SIG-M5 (cell line): ENCODE data around the gene TSPO.
"Not testable (repeated sequence)": the region's sequence is repeated elsewhere in the genome, so short reads cannot be mapped to it uniquely, and the experiment has no call there.

Source experiments
- DNase-seq: peaks from one replicate; lab custom pipeline; 2025; lab: John Stamatoyannopoulos, UW

Gene TSPO

DNA sequence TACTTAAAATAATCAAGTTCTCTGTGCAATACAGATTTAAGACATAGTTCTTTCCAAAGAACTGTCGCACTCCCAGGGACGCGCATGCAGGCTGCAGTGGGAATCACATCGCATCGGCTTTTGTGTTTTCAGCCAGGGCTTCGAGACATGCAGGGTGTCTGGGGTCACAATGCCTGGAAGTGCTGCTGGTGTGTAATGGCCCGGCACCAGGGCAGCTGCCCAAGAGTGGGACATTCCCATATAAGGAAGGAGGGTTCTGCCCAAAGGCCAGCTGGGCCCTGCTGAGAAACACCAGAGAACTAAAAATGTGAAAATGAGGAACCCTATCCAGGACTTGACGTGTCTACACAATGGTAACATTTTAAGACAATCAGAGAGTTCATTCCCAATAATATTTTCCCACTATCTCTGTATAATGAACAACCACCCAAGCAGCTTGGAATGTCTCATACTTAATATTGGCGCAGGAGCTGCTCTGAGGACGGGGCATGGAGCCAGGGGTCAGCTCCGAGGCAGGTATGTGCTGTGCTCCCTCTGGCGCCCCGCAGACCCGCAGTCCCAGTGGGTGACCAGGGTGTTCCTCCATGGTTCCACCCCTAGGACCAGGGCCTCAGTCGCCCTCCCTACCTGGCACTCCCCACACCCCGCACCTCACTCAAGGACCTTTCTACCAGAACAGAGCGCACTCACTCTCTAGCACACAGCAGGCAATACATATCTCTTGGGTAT, 19.4 kb upstream of the TSPO start:
- DNase-seq = no peak

DNA sequence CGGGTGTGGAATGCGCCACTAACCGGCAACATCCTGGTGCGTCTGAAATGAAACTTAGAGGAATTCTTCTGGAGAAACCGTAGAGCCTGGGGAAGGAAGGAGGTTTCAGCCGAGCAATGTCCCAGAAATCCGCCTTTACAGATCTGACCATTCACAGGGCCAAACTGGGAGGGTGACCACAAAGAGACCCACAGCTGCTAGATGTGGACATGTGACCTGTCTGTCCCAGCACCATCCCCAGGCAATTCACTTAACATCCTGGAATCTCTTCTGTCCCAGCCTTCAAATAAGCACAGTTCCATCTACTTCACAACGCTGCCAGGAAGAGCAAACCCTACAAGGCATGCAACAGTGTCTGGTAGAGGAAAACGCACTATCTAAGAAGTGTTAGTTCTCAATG, 18.0 kb upstream of the TSPO start:
- no peak for DNase-seq

DNA sequence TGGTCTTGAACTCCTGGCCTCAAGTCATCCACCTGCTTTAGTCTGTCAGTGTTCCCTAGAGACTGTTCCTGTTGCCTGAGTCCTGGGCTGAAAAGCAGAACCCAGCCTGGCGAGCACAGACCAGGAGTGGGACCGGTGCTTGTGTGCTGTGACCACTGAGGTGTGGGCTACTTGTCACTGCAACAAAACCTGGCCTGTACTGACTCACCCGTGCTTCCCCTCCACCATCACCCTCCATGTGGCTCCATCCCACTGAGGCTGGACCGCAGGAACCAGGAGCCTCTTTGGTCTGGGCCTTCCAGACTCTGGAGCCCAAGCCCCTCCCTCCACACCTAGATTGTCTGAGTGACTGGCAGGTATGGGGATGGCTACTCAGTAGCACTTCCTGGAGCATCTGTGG, 16.8 kb upstream of the TSPO start:
- DNase-seq = no peak

DNA sequence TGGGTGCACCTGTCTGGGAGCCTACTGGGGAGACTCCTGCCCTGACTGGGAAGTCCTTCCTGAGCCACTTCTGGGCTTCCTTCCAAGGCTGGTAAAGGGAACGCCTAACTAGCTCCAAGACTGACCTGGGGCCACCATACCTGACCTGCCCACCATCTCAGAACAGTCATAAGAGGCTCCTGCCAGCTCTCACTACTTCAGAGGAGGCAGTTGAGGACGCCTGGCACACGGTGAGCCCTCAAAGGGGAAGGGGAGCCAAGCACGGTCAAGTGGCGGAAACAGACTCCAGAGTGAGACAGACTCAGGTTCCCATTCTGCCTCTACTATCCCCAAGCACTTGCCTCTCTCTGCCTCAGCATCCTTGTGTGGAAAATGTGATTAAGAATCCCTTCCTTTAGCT, 15.8 kb upstream of the TSPO start:
- no peak for DNase-seq

DNA sequence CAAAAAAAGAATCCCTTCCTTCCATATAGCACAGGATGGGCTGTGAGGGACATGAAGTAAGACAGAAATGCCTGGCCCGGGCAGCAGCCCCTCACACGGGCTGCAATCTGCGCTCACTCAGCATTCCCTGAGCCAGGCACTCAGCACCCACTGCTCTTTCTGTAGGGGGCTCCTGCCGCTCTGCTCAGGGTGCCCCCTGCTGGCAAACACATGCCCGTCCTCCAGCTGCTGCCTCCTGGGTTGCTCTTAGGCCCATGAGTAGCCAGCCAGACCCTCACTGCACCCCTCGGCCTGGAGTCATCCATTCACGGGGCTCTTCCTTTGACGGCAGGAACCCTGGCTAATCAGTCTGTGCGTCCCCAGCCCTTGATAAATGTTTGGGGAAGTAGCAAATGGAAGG, 15.1 kb upstream of the TSPO start:
- no peak for DNase-seq

DNA sequence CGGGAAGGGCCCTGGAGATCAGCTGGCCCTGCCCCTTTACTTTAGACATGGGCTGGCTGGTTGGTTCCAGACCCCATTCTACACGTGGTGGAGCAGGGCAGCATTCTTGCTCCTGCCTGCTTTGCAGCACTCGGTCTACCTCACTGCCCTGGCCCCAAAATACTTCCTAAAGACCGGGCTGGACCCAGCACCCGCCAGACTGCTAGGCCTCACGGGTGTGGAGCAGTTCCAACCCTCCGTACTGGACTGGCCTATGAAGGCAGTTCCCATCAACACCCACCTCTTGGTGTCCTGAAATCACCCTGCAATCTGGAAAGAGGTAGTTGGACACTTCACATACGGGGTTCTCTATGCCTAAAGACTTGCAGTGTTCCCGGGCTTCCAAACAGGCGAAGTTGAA, 14.6 kb upstream of the TSPO start:
- DNase-seq = no peak

DNA sequence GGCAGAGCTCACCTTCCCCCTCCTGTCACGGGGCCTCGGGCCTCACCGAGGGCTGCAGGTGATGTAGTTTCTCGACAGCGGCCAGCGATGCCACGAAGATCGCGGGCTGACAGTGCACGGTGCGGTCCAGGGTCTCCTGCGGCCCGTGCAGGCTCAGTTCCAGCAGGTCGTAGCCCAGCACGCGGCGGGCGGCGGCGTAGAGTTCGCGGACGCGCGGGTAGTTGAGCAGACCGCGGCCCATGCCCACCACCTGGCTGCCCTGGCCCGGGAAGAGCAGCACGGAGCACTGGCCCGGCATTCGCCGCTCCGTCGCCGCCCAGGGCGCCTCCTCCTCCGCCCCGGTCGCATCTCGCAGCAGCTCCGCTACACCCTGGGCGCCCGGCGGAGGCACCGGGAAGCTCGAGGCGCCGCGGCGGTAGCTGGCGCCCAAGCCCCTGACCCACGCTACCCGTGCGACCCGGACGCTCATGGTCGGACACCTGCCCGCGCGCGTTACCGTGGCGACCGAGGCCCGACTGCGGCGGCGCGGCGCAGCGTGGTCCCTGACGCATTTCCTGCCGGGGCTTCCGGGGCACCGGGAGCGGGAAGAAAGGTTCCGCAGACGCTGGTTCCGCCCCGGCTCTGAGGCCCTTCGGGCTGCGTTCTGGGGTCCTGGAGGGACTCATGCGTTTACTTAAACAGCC, 8.3 kb upstream of the TSPO start, which contains the start of gene MCAT:
MCAT (minus strand) TSS at position 519 of the 683 bp plus-strand sequence; CDS start at position 469, 50 bp downstream.
- no peak for DNase-seq

DNA sequence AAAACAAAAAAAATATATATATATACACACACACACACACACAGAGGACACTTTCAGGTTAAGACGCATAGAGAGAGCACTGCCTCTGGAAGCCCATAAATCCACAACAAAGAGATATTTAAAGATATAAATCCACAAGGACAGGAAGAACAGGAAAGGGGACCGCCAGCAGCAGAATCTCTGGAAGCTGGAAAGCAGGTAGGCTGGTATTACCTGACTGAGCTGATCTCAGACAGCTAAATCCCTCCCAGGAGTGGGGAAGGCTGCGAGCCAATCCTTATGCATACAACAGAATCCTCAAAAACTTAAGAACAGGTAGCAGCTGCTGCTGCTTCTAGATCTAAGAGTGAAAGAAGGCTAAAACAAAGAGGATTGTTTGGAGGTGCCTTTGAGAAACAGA, 6.4 kb upstream of the TSPO start:
- DNase-seq = no peak

DNA sequence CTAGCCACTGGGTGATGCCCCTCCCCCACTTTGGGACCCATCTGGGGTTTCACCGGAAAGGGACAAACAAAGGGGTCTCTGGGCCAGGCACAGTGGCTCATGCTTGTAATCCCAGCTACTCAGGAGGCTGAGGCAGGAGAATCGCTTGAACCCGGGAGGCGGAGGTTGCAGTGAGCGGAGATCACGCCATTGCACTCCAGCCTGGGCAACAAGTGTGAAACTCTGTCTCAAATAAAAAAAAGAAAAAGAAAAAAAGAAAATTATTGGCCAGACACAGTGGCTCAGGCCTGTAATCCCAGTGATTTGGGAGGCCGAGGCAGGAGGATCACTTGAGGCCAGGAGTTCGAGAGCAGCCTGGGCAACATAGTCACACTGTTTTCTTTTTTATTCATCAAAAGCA, 6.0 kb upstream of the TSPO start:
- not testable (repeated sequence) for DNase-seq

DNA sequence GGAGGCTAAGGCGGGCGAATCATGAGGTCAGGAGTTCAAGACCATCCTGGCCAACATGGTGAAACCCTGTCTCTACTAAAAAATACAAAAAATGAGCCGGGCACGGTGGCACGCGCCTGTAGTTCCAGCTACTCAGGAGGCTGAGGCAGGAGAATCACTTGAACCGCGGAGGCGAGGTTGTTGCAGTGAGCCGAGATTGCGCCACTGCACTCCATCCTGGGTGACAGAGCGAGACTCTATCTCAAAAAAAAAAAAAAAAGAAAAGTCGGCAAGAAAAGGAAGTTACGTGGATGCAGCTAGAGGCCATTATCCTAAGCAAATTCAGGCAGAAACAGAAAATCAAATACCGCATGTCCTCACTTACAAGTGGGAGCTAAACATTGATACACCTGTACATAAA, 5.0 kb upstream of the TSPO start:
- DNase-seq = peak; percentile 34

DNA sequence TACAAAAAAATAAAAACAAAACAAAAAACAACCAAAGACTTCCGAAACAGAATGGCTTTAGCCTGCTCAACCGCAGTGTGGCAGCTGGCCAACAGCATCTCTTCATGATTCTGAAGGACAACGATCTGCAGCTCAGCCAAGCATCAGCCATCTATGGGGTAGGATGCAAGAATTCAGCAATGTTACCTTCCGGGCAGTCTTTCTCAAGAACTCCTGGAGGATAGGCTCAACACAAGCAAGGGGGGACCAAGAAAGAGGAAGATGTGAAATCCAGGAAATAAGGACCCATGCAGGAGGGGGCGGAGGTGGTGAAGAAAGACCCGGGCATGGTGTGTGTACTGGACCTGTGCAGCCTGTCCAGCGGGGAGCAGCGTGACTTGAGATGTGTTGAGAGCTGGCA, 3.5 kb upstream of the TSPO start:
- DNase-seq = no peak

DNA sequence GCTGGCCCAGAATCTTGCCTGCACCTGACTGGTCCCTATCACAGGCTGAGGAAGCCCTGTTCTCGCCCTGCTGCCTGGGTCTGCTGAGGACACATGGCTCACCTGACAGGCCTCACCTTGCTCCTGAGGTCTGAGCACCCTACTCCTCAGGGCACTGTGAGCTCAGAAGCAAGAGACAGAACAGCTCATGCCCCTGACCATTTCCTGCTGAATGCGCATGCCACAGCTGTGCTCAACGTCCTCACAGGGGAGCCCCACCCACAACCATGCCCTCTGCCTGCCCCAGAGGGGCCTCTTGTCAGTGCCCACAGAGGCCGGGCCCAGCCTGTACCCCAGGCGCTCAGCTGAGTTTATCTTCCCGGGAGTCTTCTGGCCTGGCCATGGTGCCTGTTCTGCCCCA, 2.8 kb upstream of the TSPO start:
- DNase-seq = no peak

DNA sequence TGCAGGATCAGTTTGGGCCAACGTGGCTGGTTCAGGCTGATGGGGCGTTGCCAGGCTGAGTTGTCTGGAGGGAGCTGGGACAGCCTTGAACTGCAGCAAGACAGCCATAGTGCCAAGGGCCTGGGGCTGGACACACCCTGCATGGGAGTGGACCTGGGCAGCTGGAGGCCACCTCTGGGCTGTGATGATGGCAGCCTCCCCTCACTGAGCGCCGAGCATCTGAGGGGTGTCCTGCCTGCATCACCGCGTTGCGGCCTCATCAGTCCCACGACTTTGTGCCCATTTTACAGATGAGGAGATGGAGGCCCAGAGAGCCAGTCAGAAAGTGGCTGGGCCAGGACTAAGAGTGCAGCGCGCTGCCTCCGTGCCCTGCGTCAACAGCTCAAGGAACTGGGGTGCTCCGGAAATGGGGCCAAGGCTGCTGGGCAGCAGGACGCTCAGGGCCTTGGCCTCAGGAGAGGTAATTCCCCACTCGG, 590 bp upstream of the TSPO start:
- no peak for DNase-seq

DNA sequence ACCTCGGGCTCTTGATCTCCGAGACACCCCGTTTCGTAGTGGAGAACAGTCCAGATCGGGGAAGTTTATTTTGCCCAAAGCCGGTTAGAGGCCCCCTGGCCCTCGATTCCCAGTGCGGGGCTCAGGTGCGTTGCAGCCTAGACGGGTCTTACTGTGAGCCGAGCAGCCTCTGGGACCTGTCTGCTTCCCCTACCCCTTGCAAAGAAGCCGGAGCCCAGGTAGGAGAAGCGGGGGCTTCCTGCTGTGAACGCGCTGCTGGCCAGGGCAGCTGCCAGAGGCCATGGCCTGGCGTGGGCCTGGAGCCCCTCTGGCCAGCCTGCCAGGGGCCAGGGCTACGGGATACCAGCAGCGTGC, 621 bp downstream of the TSPO start:
- DNase-seq = no peak

DNA sequence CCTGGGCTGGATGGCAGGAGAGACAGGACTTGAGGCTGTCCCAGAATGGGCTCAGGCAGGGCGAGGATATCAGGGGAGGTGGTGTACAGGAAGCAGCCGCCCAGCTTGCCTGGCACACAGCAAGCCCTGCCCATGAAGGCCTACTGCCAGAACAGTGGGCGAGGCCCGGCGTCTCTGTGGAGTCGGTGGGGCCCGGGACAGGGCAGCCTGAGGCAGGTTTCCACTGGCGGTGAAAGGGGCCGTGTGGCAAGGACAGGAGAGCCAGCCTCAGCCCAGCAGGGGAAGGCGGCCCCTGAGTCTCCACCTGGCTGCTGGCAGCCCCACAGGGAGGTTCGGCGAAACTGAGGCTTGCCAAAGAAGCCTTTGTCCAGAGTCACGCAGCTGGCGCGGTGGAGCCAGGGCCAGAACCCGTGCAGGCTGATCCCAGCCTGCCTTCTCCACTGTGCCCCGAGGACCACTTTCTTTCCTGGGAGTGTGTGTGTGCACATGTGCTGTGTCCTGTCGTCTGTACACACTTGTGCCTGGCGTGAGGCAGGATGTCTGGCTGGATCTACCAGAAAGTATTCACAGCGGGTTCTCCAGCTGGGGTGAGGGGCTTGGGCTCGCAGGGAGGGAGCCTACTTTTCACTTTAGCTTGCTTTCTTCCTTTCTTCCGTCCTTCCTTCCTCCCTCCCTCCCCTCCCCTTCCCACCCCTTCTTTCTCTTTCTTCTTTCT, 1.2 kb downstream of the TSPO start:
- DNase-seq = no peak

DNA sequence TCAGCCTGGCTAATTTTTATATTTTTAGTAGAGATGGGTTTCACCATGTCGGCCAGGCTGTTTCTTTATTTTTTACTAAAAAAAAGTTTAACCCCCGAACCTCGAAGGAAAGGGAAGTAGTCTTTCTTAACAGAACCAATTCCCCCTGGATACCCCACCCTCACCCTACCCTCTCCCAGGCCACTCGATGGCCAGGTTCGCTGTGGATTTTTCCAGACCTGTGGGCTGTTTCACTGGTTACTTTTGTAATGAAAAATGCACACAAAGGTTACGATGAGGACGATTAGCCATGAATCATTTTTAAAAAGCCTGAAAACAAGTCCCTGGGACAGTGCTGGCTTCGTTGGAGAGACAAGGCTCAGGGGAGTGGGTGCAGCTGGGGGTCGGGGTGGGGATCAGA, 2.5 kb downstream of the TSPO start:
- DNase-seq = no peak

DNA sequence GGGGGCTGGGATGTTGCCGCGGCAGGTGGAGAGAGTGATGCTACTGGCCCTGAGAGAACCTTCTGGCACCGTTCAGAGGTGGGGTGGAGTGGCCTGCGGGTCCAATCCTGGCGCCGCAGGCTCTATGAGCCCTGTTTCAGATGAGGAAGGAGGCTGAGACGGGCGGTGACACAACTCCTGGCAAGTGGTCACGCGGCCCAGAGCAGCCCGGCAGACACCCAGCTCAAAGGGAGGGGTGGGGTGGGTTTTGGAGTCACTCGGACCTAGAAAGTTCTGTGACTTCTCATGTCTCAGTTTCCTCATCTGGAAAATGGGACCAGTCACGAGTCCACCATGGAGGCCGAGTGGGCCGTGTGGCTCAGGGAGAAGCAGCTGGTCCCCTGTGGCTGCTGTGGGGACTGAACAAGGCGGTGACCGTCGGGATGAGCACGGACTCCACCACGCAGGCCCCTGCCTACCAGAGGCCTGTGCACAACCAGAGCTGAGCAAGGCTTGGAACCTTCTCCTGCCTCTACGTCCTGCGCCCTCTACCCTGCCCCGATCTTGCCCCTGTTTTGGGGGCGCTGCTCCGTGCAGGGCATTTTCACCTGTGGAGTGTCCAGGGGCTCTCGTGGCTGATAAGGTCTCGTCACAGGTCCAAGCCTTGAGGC, 3.7 kb downstream of the TSPO start:
- DNase-seq = no peak

DNA sequence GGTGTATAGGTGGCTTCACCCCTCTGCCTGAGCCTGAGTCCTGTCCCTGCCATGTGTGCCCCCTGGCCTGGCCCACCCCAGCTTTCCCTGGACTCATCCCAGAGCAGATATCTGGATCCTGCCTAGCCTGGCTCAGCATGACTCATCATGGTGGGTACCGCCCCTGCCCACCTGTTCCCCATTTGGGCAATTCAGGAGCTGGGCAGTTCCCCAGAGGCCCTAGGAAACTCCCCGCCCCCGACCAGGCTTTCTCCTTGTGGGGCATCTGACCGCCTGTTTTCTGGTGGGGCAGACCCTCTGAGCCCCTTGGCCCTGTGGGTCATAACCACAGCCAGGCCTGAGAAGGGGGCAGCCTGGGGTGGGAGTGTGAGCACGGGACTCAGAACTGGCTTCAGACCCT, 4.4 kb downstream of the TSPO start:
- no peak for DNase-seq

DNA sequence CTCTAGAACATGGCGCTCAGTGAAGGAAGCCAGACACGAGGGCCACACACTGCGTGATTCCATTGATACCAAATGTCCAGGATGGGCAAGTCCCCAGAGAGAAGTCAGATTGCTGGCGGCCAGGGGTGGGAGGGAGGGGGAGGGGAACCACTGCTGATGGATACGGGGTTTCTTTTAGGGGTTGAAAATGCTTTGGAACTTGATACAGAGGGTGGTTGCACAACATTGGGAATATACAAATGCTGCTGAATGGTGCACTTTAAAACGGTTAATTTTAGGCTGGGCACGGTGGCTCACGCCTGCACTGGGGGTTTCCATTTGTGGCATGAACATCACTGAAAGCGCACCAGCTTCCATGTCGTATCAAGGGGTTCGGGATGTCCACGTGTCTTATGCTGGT, 5.1 kb downstream of the TSPO start:
- no peak for DNase-seq

DNA sequence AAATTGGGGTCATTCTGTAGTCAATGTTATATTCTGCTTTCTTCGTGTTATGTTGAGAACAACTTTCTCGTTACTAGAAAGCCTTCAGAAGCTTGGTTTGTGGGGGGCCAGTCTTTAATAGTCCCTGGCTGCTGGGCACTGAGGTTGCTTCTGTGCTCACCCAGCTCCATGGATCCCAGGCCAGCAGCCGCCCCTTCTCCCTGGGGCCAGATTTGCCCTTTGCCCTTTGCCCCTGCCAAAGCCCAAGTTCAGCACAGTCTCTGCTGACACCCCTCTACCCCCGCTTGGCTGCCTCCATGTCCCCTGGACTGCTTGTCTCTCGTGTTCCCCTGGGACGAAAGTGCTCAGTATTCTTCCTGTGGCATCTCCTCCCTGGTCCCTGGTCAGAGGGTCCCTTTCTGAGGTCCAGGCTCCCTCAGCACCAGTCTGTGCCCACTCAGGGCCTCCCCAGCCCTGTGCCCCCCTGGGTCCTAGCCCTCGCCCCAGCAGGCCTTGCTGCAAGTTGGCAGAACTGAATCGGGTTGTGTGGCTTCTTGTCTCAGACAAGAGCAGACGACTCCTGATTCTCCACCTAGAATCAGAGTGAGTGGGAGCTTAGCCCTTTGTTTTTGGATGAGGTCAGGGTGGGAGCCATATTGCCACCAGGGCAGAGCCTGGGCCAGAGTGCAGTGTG, 6.7 kb downstream of the TSPO start:
- no peak for DNase-seq

DNA sequence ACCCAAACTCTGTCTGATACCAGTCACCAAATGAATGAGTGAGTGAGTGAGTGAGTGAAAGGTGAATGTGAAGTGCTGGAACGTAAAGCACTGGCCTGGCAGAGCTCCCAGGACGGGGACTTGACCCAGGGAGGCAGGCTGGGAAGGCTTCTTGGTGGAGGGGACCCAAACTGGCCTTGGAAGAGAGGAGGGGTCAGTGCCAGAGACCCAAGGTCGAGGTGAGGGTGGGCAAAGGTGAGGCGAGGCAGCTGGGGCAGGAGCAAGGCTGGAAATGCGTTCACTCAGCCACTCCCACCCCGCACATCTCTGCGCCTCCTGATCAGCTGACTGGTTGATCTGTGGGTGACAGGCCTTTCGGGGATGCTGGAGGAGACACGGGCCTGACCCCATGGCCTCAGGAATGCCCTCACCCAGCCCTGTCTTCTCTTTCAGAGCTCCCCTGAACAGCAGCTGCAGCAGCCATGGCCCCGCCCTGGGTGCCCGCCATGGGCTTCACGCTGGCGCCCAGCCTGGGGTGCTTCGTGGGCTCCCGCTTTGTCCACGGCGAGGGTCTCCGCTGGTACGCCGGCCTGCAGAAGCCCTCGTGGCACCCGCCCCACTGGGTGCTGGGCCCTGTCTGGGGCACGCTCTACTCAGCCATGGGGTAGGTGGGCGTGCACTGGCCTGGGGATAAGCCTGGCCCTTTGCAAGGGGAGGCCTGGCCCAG, 7.6 kb downstream of the TSPO start:
- DNase-seq = no peak
